ENCODE results near the gene CLTB.
A peak's percentile ranks its signal among the peaks of the same experiment; 100 is the strongest.

CLTB gene

DNA sequence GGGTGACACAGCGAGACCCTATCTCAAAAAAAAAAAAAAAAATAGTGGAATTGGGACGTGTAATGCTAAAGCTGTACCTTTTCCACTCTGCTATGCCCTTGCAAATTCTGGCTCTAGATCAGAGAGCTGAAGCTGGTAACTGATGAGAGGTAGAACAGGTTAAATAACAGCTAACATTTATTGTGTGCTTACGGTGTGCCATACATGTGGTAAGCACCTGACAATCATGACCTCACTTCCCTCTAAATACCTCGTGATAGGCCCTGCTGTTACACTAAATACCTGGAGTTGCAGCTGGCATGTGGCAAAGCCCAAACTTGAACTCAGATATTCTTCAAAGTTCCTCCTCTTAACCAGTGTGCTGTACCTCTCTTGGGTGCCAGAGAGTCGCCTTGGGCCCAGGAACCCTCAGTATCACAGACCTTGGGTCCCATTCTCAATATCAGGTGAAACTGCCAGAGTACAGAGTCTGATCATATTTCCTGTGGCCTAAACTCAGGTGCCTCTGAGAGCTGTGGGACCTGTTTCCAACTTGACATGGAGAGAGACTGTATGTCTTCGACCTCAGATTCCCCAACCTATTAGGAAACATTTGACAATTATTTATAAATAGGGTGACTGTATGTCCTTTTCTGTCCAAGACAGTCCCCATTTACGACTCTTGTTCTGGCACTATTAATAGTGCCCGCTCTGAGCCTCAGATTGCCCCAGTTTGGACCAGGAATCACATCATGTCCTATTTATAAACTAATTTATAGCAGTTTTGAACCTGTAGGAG lies 46.2 kb downstream of the CLTB start:
- TF ChIP-seq, protein P1, sequence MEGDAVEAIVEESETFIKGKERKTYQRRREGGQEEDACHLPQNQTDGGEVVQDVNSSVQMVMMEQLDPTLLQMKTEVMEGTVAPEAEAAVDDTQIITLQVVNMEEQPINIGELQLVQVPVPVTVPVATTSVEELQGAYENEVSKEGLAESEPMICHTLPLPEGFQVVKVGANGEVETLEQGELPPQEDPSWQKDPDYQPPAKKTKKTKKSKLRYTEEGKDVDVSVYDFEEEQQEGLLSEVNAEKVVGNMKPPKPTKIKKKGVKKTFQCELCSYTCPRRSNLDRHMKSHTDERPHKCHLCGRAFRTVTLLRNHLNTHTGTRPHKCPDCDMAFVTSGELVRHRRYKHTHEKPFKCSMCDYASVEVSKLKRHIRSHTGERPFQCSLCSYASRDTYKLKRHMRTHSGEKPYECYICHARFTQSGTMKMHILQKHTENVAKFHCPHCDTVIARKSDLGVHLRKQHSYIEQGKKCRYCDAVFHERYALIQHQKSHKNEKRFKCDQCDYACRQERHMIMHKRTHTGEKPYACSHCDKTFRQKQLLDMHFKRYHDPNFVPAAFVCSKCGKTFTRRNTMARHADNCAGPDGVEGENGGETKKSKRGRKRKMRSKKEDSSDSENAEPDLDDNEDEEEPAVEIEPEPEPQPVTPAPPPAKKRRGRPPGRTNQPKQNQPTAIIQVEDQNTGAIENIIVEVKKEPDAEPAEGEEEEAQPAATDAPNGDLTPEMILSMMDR (IDR thresholded peaks at IDR 0.05; ENCODE audit: control extremely low read depth, extremely low read depth, low read depth, missing control alignments), result no peak
- no peak for DNase-seq (ENCODE audit: extremely low spot score)
- POLR2A ChIA-PET, result interaction anchor here (3.1 kb wide), 1 partner anchor 9 kb away, joined by 9 read pairs; the partner anchor contains the start of gene KIAA1191
- CTCF ChIA-PET, result interaction anchor here (0.6 to 2.7 kb wide), 4 partner anchors 10 to 169 kb away, joined by 3 to 11 read pairs (median 5); no protein-coding TSS in a partner anchor

DNA sequence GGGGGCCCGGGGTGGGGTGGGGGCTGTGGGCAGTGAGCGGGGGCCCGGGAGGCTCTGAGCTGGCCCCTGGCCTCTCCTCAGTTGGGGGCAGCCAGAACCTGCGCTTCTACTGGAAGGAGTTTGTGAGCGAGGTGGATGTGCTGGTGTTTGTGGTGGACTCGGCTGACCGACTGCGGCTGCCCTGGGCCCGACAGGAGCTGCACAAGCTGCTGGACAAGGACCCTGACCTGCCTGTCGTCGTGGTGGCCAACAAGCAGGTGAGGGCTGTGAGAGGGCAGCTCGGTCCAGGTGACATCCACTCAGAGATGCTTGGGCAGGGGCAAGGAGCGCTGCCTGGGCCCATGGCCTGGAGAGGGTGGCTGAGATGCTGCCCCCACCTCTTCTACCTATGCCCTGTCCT lies 47.6 kb downstream of the CLTB start:
- POLR2A ChIA-PET, result no interaction called here
- TF ChIP-seq, protein P1 (IDR thresholded peaks at IDR 0.05; ENCODE audit: control extremely low read depth, extremely low read depth, low read depth, missing control alignments), result no peak
- DNase-seq (ENCODE audit: extremely low spot score), result no peak
- CTCF ChIA-PET, result no interaction called here

DNA sequence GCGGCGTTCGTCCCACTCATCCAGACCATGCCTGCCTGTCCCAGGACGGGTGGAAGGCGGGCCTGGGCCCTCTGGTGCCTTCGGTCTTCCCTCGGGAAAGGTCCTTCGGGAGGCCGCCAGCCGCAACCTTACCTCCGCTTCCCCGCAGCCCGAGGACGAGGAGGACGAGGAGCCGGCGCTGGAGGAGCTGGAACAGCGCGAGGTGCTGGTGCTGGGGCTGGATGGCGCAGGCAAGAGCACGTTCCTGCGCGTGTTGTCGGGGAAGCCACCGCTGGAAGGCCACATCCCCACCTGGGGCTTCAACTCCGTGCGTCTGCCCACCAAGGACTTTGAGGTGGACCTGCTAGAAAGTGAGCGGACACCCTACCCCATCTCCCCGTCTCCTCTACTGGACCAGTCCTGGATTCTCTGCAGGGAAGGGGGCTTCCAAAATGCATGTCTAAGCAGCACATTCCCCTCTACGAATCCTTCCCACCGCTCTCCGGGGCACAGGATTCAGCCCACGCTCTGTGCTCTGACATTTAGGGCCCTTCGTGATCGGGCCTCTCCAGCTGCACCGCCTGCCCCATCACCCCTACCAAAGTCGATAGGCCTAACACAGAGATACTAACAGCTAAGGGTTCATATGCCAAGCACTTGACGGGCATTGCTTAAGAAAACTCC lies 50.0 kb downstream of the CLTB start:
- DNase-seq (ENCODE audit: extremely low spot score), result no peak
- POLR2A ChIA-PET, result no interaction called here
- TF ChIP-seq, protein P1 (IDR thresholded peaks at IDR 0.05; ENCODE audit: control extremely low read depth, extremely low read depth, low read depth, missing control alignments), result no peak
- CTCF ChIA-PET, result interaction anchor here (1.2 kb wide), 1 partner anchor 11 kb away, joined by 3 read pairs; no protein-coding TSS in a partner anchor

- ChIA-PET CTCF (interaction anchor here (1.2 kb wide), 1 partner anchor 12 kb away, joined by 3 read pairs; no protein-coding TSS in a partner anchor), POLR2A (no interaction called here)
- TF ChIP-seq, protein P1 (IDR thresholded peaks at IDR 0.05; ENCODE audit: control extremely low read depth, extremely low read depth, low read depth, missing control alignments), result no peak
- DNase-seq (ENCODE audit: extremely low spot score), result peak; percentile 81
Measured at GRCh38 chr5:176365351-176366231, 50.7 kb downstream of the CLTB start, which contains the start of gene ARL10. Gene ARL10 (plus strand): TSS chr5:176365487. CDS start chr5:176365564, 77 bp downstream.

GRCh38 chr5:176364765-176365350 lies 51.5 kb downstream of the CLTB start:
- CTCF ChIA-PET, result interaction anchor here (1.2 kb wide), 1 partner anchor 13 kb away, joined by 3 read pairs; no protein-coding TSS in a partner anchor

More at GRCh38 chr5:176364765-176365350, 51.5 kb downstream of the CLTB start:
- TF ChIP-seq, protein P1 (IDR thresholded peaks at IDR 0.05; ENCODE audit: control extremely low read depth, extremely low read depth, low read depth, missing control alignments), result no peak
- POLR2A ChIA-PET, result no interaction called here
- DNase-seq (ENCODE audit: extremely low spot score), result no peak
